Stimulated activated CD8-positive, alpha-beta memory T cell treated with anti-CD3 and anti-CD28 coated beads, Interleukin-15, amount 100 ng/mL, for 48 hours (primary cell): Measurements from ENCODE around the gene PSMD9.
"Not testable (repeated sequence)": the region's sequence is repeated elsewhere in the genome, so short reads cannot be mapped to it uniquely, and the experiment has no call there.

Source experiments
- DNase-seq, 2 donors: peaks; one replicate each; pipeline ENCODE4 v3.0.0-alpha.2; 2020; ENCODE audit warnings: low read depth in 2 of 2

PSMD9 gene

DNA sequence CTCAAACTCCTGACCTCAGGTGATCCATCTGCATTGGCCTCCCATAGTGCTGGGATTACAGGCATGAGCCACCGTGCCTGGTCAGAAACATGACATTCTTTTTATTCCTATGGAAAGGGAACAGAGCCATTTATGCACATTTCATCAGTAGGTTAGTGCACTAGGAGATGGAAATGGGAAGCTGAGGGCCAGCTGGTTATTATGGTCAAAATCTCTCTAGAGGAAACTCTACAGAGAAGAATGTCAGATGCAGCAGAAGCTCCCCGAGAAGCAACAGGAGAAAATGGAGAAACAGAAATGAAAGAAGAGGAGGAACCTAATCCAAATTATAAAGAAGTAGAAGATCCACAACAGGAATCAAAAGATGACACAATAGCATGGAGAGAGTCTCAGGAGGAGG lies 32.5 kb downstream of the PSMD9 start:
- no peak for DNase-seq

DNA sequence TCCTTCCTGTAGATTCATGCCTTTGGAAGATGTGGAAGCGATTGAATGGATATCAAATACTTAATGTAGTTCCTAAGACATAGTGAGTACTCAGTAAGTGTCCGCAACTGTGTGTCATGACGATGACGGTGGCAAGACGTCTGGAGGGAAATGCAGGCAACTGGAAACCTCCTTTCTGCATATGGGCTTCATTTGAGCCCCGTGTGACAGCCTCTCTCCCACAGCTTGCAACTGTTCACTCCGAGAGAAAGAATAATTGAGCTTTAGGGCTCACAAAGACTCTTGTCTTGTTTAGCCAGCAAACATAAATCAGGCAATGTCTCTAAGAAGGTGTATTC lies 36.7 kb downstream of the PSMD9 start:
- DNase-seq: no peak

DNA sequence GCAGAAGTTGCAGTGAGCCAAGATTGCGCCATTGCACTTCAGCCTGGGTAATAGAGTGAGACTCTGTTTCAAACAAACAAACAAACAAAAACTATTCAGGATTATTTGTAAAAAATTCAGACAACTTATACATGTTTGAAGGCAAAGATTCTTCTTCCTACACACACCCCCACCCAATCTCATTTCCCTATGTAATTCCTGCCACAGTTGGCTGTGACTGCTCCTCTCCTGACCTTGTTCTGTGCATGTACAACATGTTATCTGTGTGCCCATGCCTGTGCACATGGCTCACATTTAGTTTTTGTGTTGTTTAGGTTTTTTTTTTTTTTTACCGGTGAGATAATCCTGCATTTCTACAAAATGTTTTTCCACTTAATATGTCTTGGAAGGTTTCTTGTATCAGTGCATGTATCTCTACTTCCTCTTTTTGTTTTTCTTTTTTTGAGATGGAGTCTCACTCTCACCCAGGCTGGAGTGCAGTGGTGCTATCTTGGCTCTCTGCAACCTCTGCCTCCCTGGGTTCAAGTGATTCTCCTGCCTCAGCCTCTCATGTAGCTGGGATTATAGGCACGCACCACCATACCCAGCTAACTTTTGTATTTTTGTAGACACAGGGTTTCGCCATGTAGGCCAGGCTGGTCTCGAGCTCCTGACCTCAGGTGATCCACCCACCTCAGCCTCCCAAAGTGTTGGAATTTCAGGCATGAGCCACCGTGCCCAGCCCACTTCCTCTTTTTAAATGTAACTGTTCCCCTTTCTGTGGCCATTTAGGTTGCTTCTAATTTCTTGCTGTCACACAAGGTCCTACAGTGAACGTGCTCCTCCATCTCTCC lies 38.5 kb downstream of the PSMD9 start:
- DNase-seq: no peak

DNA sequence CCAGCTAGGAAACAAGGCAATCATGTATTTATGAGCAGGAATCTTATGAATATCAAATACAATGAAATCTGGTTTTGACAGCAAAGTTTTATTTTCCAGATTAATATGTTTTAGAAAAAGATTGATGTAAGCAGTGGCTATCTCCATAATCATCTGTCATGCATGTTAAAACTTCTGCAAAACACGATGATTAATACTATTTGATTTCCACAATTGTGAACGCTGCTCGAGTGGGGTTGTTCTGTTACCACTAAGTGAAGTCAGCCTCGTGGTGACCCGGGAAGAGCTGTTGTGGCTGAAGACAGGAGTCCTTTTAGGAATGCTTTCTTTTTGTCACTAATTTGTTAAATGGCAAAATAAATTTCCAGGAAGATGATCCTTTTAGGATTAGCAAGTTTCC lies 39.2 kb downstream of the PSMD9 start:
- DNase-seq: no peak

DNA sequence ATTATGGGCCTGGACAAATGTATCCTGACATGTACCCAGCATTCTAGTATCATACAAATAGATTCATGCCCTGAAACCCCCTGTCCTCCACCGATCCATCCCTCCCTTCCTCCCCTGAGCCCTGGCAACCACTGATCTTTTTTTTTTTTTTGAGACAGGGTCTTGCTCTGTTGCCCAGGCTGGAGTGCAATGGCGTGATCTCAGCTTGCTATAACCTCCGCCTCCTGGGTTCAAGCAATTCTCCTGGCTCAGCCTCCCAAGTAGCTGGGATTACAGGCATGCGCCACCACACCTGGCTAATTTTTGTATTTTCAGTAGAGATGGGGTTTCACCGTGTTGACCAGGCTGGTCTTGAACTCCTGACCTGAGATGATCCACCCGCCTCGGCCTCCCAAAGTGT lies 41.0 kb downstream of the PSMD9 start:
- not testable (repeated sequence) for DNase-seq

DNA sequence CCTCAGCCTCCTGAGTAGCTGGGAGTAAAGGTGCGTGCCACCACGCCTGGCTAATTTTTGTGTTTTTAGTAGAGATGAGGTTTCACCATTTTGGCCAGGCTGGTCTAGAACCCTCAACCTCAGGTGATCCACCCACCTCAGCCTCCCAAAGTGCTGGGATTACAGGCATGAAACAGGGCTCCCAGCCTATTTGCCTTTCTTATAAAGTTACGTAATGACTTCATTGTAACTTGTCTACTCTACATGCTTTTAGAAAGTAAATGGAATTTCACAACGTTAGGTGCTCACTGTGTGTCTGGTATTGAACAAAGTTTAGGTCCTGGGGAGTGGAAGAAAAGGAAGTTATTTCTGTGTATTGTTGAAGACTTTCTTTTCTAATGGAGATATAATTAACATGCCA lies 42.3 kb downstream of the PSMD9 start:
- DNase-seq: no peak

DNA sequence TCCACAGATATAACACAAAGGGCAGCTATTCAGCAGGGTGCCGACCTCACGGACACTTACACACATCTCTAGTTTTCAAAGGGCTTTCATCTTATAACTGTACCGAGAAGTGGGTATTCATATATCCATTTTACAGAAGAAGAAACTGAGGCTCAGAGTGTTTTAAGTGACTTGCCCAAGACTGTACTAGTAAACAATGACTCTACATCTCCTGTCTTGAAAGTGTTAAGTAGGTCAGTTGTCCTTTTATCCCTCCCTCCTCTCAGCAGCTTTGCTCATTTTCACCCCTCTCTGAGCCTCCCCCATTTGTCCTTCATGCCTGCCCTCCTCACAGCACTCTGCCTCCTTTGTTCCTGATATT lies 43.6 kb downstream of the PSMD9 start:
- DNase-seq: no peak

DNA sequence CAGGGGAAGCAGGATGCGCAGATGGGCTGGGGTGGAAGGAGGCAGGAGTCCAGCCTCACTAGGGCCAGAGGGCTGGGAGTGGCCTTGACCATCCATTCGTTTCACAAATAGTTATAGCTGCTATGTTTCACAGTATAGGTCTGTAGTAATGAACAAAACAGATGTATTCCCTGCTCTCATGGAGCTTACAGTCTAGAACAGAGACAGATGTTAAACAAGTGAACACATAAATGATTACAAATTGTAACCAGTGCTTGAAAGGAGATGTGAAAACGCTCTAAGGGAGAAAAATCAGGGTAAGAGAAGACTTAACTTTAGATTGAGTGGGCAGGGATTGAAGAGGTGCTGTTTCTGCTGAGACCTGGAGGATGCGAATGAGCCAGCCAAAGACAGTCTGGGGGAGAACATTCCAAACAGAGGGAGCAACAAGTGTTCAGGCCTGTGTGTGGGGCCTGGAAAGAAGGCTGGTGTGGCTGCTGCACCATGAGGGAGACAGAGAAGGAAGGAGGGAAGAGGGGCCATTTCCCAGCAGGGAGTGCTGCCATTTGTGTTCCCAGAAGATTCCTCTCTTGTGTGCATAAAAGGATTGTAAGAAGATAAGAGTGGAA lies 44.4 kb downstream of the PSMD9 start:
- no peak for DNase-seq

DNA sequence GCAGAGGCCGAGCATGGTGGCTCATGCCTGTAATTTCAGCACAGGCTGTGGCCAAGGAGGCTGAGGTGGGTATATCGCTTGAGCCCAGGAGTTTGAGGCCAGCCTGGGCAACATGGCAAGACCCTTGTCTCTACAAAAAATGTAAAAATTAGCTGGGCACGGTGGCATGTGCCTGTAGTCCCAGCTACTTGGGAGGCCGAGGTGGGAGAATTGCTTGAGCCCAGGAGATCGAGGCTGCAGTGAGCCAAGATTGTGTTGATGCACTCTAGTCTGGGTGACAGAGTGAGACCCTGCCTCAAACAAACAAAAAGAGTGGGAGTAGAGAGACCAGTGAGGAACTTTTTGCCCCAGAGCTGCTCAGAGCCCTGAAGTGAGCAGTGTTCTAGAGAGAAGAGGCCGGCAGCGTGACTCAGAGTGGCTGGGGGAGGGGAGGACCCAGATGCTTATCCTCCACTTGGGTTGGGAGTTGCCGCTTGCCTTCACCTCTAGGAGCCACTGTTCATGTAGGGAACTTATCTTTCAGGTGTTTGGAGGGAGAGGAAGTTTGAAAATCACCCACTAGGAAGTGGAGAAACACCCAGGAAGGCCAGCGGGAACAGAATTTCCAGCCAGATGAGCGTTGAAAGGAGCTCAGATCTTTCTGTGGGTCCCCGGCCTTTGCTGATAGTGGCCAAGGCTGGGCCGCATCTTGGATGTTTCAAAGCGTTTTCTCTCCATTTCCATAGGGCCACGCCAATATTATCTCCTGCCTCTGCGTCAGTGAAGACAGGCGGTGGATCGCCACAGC lies 45.1 kb downstream of the PSMD9 start:
- DNase-seq: no peak

DNA sequence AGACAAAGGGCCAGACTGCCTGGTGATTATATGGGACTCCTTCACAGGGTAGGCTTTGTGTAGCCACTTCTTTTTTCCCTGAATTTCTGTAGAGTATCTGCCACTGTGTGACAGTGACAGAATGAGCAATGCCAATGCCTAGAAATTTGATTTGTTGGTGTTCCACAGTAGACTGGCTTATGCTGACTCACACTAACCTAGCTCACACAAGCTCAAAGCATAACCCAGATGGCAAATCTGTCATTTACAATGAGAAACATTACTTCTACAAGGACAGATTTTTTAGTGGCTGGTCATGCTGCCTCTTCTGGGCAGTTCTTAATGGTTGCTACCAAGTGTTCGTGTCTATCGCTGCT lies 45.7 kb downstream of the PSMD9 start:
- no peak for DNase-seq

DNA sequence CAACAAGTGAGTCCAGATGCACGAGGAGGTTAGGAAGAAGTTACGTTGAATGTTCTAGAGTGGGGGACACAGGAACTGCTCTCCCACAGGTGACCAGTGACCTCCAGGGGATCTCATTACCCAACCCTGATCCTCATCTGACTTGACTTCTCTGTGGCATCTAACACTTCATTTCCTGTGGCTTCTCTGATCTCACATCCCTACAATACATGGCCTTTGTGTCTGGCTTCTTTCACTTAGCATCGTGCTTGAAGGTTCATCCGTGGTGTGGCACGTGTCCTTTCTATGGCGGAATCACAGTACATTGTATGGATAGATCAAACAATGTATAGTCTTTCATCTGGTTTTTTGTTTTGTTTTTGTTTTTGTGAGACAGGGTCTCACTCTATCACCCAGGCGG lies 49.1 kb downstream of the PSMD9 start:
- no peak for DNase-seq

DNA sequence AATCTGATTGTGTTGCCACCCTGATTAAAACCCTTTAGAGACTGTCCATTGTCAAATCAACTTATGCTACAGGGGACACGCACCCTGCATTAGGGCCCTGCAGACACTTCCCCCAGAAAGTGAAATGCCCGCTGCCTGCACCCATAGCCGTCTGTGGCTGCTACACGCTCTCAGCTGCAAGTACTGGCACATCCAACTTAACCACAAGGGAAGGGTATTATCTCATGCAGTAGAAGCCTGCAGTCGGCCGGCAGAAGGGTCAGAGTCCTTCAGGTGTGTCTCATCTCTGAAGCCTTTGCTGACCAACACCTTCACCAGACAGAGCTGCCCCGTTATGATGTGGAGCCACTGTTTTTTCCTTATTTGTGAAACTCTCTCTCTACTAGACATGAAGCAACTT lies 50.6 kb downstream of the PSMD9 start:
- no peak for DNase-seq

DNA sequence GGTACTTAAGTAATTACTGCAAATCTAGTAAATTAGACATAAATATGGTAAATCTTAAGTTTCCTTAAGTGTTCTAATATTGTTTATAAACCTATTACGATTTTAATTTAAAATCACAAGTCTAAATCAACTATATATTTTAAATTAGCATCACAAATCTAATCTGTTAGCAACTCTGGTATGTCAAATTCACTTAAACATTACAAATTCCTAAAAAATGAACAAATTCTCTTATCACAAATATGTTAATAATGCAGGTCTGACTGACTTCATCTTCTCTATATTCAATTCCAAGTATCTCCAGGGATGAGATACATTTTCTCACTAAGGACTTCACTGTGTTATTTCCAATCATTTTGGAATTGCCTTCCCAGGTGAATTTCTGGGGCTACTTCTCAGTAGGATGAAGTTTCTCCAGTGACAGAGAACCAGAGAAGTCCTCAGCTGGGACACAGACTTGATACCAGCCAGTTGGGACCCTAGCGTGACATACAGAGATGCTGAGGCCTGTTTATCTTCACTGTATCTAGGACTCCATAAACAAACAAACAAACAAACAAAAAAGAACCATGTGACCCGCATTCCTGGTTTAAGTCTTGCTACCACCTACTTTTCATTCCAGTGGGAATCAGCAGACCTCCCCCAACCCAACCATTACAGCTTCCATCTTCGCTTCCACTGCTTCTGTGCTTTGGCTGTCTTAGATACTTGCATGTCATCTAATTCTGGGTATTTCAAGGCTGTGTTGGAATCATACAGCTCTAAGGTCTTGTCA lies 51.6 kb downstream of the PSMD9 start:
- no peak for DNase-seq

DNA sequence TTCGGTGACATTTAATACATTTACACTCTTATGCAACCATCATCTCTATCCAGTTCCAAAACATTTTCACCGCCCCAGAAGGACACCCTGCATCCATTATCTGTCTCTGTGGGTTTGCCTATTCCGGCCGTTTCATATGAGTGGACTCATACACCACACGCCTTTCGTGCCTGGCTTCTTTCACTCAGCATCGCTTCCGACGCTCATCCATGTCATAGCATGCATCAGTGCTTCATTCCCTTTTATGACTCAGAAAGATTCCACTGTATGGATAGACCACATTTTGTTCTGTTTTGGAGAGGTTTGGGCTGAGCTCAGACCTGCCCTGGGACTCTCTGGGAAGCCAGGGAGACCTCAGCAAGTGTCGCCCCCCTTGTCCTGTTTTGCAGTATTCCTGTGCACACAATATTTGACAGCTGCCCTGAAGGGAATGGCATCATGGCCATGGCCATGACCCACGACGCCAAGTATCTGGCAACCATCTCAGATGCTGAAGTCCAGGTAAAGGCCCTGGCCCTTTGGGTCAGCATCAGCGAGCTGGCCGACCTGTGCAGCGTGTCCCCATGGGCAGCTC lies 53.6 kb downstream of the PSMD9 start:
- DNase-seq: no peak

DNA sequence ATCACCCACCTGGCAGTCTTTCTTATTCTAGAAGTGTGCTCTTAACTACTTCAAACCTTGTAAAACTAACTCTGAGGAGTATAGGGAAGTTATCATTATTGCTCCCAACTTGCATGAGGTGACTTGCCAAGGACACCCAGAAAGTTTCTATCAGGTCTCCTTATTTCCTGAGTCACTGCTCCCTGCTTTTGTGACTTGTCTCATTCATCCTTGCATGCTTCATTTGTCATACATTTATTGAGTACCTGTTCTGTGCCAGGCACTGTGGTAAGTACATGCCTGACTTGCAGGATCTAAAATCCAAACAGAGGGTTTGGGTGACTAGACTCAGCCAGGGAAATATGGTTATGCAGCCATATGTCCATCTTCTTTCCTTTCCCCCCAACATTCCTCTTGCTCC lies 55.3 kb downstream of the PSMD9 start:
- DNase-seq: no peak

DNA sequence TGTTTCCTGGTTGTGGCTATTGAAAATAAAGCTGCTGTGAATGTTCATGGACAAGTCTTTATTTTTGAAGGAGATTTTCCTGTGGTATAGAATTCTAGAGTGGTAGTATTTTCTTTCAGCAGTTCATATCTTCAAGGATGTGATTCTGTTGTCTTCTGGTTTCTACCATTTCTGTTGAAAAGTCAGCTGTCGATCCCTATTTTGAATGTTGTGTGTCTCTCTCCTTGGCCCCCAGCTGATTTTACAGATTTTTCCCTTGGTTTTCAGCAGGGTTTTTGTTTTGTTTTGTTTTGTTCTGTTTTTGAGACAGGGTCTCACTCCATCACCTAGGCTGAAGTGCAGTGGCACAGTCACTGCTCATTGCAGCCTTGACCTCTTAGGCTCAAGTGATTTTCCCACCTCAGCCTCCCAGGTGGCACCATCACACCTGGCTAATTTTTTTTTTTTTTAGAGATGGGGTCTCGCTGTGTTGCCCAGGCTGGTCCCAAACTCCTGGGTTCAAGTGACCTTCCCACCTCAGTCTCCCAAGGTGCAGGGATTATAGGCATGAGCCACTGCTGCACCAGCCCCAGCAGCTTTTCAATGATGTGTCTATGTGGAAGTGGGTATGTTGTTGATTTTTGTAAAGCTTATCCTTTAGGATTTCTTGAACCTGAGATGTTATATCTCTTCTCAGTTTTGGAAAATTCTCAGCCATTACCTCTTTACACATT lies 57.9 kb downstream of the PSMD9 start:
- no peak for DNase-seq

DNA sequence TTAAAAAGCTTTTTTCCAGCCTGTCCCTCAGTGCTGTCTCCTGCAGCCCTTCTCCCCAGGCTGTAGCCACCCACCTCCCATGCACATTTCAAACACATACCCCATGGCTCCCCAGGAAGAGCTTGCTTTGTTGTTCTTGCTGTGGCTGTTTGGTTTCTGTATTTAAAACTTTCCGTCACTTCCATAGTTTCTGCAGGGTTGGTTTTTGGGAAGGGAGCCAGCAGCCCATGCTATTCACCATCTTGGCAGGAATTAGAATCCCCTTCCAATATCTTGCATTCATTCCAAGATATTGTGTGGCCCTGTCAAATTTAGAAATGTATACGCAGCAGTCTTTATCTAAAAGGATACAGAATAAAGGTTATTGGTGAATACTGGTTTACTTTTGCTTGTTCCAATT lies 59.4 kb downstream of the PSMD9 start:
- DNase-seq: no peak

DNA sequence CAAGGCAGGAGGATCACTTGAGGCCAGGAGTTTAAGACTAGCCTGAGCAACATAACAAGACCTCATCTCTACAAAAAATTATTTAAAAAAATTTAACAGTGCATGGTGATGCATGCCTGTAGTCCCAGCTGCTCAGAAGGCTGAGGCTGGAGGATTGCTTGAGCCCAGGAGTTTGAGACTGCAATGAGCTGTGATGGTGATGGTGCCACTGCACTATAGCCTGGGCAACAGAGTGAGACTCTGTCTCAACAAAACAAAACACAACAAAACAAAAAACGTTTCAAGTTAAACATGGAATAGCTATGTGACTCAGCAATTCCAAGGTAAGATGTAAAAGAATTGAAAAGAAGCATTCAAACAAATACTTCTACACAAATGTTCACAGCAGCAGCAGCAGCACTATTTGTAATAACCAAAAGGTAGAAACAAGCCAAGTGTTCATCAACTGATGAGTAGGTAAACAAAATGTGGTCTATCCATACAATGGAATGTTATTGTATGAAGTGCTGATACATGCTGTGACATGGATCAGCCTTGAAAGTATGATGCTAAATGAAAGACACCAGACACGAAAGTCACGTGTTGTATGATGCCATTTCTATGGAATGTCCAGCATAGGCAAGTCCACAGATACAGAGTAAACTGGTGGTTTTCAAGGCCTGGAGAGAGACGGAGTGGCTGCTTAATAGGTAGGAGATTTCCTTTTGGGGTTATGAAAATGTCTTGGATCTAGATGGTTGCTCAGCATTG lies 61.2 kb downstream of the PSMD9 start:
- no peak for DNase-seq

DNA sequence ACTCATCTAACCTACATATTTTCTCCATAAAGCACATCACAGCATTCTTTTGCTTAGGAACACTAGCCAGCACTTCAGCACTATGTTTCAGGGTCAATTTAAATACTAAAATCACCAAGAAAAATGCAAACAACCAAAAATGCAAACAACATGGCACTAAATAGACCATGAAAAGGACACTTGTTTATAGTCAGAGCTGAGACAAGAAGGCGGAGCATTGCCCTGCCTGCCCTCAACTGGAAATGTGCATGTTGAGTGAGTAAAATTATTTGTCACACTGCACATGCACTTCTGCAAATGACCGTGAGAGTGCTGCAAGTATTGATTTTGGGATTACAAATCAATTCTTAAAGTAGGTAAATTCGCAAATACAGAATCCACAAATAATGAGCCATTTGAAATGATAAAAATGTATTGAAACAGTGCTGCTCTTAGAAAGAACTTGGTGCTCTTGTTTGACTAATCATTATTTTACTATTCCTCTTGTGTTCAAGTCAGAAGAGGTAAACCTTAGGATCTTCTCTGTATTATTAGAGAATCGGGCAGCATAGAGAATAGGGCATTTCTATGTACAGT lies 64.6 kb downstream of the PSMD9 start:
- DNase-seq: no peak

DNA sequence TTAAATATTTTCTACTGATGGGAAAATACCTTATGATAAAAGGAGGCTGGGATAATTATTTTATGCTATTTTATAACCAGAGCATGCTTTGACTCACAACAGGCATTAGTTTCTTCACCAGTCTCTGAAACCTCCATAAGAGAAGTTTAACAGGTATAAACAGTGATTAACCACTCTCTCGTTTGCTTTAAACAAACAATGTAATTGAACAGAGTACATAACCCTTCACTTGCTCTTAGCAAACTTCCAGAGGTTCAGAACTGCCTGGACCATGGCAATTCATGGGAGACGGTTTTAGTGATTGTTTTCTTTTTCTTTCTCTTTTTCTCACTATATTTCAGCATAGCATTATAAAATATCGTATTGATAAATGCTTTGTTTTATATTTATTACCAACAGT lies 65.1 kb downstream of the PSMD9 start:
- no peak for DNase-seq
